ENCODE data around the gene KREMEN2. TPM values are rescaled to one million over a fixed set of nuclear protein-coding genes. Genes with fewer than 3 reads are reported as not detected.

KREMEN2 gene
- total and polyA plus RNA-seq, 2 of the 13 experiments (the other 11 are each of a cell fraction or from before 2014, with no cell fraction given), result 0.48 to 1.2 TPM

DNA sequence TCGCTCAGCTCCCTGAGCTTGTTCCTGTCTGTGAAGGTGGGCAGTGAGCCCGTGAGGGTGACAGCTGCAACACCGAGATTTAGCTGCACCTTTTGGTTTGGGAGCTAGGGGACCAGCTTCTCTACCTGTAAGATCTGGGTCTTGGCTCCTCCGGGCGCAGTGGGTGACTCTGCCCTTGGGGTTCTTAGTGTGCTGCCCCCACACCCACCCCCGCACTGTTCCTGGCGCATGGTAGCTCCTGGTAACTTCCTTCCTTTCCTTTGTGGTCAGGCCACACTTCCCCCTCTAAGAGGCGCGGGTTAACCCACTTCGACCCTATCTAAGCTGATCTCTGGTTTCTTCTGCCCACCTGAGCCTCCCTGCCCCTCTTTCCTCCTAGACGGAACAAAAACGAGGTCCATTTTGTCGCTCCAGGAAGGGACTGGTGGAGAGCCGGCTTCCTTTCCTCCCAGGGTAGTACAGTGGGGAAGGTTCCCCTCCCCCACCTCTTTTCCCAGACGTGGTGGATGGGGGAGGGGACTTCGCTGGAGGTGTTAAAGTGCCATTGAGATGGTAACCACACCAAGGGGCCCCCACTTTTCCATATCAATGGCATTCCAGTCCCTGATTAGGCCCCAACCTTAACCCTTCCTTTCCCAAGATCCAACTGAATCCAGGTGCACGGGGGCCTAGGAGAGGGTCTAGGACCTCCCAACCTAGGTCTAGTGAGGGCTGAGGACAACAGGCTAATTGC, 44.0 kb downstream of the KREMEN2 start (continued):
- TF ChIP-seq, protein P1, sequence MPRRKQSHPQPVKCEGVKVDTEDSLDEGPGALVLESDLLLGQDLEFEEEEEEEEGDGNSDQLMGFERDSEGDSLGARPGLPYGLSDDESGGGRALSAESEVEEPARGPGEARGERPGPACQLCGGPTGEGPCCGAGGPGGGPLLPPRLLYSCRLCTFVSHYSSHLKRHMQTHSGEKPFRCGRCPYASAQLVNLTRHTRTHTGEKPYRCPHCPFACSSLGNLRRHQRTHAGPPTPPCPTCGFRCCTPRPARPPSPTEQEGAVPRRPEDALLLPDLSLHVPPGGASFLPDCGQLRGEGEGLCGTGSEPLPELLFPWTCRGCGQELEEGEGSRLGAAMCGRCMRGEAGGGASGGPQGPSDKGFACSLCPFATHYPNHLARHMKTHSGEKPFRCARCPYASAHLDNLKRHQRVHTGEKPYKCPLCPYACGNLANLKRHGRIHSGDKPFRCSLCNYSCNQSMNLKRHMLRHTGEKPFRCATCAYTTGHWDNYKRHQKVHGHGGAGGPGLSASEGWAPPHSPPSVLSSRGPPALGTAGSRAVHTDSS (CRISPR knock-in tag; conservative IDR thresholded peaks at IDR 0.05), result no peak
- no peak for TF ChIP-seq ZNF101 (CRISPR knock-in tag; IDR thresholded peaks at IDR 0.05; ENCODE audit: borderline replicate concordance, low read depth)
- TF ChIP-seq TEAD2 (CRISPR knock-in tag; IDR thresholded peaks at IDR 0.05), result no peak
- TF ChIP-seq, protein P2, sequence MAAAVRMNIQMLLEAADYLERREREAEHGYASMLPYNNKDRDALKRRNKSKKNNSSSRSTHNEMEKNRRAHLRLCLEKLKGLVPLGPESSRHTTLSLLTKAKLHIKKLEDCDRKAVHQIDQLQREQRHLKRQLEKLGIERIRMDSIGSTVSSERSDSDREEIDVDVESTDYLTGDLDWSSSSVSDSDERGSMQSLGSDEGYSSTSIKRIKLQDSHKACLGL (CRISPR knock-in tag; IDR thresholded peaks at IDR 0.05), result no peak
- no peak for TF ChIP-seq NFE2L2 (IDR thresholded peaks at IDR 0.05; ENCODE audit: low read length)
- TF ChIP-seq, protein P3, sequence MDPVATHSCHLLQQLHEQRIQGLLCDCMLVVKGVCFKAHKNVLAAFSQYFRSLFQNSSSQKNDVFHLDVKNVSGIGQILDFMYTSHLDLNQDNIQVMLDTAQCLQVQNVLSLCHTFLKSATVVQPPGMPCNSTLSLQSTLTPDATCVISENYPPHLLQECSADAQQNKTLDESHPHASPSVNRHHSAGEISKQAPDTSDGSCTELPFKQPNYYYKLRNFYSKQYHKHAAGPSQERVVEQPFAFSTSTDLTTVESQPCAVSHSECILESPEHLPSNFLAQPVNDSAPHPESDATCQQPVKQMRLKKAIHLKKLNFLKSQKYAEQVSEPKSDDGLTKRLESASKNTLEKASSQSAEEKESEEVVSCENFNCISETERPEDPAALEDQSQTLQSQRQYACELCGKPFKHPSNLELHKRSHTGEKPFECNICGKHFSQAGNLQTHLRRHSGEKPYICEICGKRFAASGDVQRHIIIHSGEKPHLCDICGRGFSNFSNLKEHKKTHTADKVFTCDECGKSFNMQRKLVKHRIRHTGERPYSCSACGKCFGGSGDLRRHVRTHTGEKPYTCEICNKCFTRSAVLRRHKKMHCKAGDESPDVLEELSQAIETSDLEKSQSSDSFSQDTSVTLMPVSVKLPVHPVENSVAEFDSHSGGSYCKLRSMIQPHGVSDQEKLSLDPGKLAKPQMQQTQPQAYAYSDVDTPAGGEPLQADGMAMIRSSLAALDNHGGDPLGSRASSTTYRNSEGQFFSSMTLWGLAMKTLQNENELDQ (CRISPR knock-in tag; IDR thresholded peaks at IDR 0.05; ENCODE audit: borderline replicate concordance), result no peak
- TF ChIP-seq YY1 (IDR thresholded peaks at IDR 0.05; ENCODE audit: insufficient read depth, insufficient replicate concordance, low read depth, low read length), result no peak
- TF ChIP-seq, protein P4, sequence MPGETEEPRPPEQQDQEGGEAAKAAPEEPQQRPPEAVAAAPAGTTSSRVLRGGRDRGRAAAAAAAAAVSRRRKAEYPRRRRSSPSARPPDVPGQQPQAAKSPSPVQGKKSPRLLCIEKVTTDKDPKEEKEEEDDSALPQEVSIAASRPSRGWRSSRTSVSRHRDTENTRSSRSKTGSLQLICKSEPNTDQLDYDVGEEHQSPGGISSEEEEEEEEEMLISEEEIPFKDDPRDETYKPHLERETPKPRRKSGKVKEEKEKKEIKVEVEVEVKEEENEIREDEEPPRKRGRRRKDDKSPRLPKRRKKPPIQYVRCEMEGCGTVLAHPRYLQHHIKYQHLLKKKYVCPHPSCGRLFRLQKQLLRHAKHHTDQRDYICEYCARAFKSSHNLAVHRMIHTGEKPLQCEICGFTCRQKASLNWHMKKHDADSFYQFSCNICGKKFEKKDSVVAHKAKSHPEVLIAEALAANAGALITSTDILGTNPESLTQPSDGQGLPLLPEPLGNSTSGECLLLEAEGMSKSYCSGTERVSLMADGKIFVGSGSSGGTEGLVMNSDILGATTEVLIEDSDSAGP (CRISPR knock-in tag; IDR thresholded peaks at IDR 0.05; ENCODE audit: borderline replicate concordance), result no peak
- no peak for TF ChIP-seq ZKSCAN5 (CRISPR knock-in tag; IDR thresholded peaks at IDR 0.05)

All from HepG2 (cell line).